ENCODE measurements around the gene LRCH1. TPM values are rescaled to one million over a fixed set of nuclear protein-coding genes. Genes with fewer than 3 reads are reported as not detected.

Gene LRCH1
- total RNA-seq, 1 experiment from 2014 or later, result 10.5 TPM

GRCh38 chr13:46606970-46607369 lies 54.0 kb downstream of the LRCH1 start:
- POLR2A ChIA-PET (ENCODE audit: unreplicated experiment), result no interaction called here
- no peak for DNase-seq
- Histone ChIP-seq H3K4me3 (no peak overlapping the region), H3K9me2 (ENCODE audit: insufficient read depth) (no peaks in the 10 kb centered on the region), H3K4me2 (no peak overlapping the region), H3F3A (ENCODE audit: insufficient read depth, low read depth) (no peaks in the 10 kb centered on the region), H3K79me2 (ENCODE audit: low read depth) (peaks cover 21% of the 10 kb centered on the region), H3K4me1 (replicated peaks; ENCODE audit: insufficient read depth) (0 out of 2 replicates have a peak, but pooled peaks cover 6% of the 10 kb centered on the region), H2AFZ (no peak overlapping the region), H3K27ac (no peak overlapping the region), H3K27me3 (ENCODE audit: insufficient read depth, low read depth) (no peaks in the 10 kb centered on the region), H3K9me3 (ENCODE audit: insufficient read depth, low read depth) (no peaks in the 10 kb centered on the region), H3K36me3 (ENCODE audit: low read depth) (no peaks in the 10 kb centered on the region), H4K20me1 (ENCODE audit: insufficient read depth) (0 out of 2 replicates have a peak, but pooled peaks cover 3% of the 10 kb centered on the region)
- intact Hi-C loops (cut with micrococcal nuclease; ENCODE audit: unreplicated experiment), result no loop called here
- BruUV-seq (replicated peaks), result no TSS peak
- CTCF ChIA-PET, result no interaction called here
- TF ChIP-seq CTCF (conservative IDR thresholded peaks at IDR 0.05), result no peak
- no peak for TF ChIP-seq EZH2 (IDR thresholded peaks at IDR 0.05; ENCODE audit: low read depth)

GRCh38 chr13:46607768-46608564 lies 55.0 kb downstream of the LRCH1 start:
- Histone ChIP-seq H3K4me3 (no peak overlapping the region), H2AFZ (no peak overlapping the region), H3K27me3 (ENCODE audit: insufficient read depth, low read depth) (no peaks in the 10 kb centered on the region), H3K4me2 (no peak overlapping the region), H3F3A (ENCODE audit: insufficient read depth, low read depth) (no peaks in the 10 kb centered on the region), H3K79me2 (ENCODE audit: low read depth) (peaks cover 25% of the 10 kb centered on the region), H4K20me1 (ENCODE audit: insufficient read depth) (0 out of 2 replicates have a peak, but pooled peaks cover 5% of the 10 kb centered on the region), H3K9me3 (ENCODE audit: insufficient read depth, low read depth) (no peaks in the 10 kb centered on the region), H3K36me3 (ENCODE audit: low read depth) (no peaks in the 10 kb centered on the region), H3K4me1 (replicated peaks; ENCODE audit: insufficient read depth) (0 out of 2 replicates have a peak, but pooled peaks cover 6% of the 10 kb centered on the region), H3K9me2 (ENCODE audit: insufficient read depth) (no peaks in the 10 kb centered on the region), H3K27ac (no peak overlapping the region)
- ChIA-PET CTCF (no interaction called here), POLR2A (ENCODE audit: unreplicated experiment) (no interaction called here)
- intact Hi-C loops (cut with micrococcal nuclease; ENCODE audit: unreplicated experiment), result no loop called here
- no peak for DNase-seq
- no TSS peak for BruUV-seq (replicated peaks)
- no peak for TF ChIP-seq CTCF (conservative IDR thresholded peaks at IDR 0.05)
- no peak for TF ChIP-seq EZH2 (IDR thresholded peaks at IDR 0.05; ENCODE audit: low read depth)

- intact Hi-C loops (cut with micrococcal nuclease; ENCODE audit: unreplicated experiment), result no loop called here
- Histone ChIP-seq H3K4me1 (replicated peaks; ENCODE audit: insufficient read depth) (0 out of 2 replicates have a peak, but pooled peaks cover 6% of the 10 kb centered on the region), H3K27me3 (ENCODE audit: insufficient read depth, low read depth) (no peaks in the 10 kb centered on the region), H4K20me1 (ENCODE audit: insufficient read depth) (0 out of 2 replicates have a peak, but pooled peaks cover 5% of the 10 kb centered on the region), H3K4me2 (no peak overlapping the region), H3K79me2 (ENCODE audit: low read depth) (peaks cover 22% of the 10 kb centered on the region), H3K4me3 (no peak overlapping the region), H2AFZ (no peak overlapping the region), H3F3A (ENCODE audit: insufficient read depth, low read depth) (no peaks in the 10 kb centered on the region), H3K36me3 (ENCODE audit: low read depth) (no peaks in the 10 kb centered on the region), H3K9me2 (ENCODE audit: insufficient read depth) (no peaks in the 10 kb centered on the region), H3K27ac (no peak overlapping the region), H3K9me3 (ENCODE audit: insufficient read depth, low read depth) (no peaks in the 10 kb centered on the region)
- BruUV-seq (replicated peaks), result no TSS peak
- POLR2A ChIA-PET (ENCODE audit: unreplicated experiment), result no interaction called here
- no peak for DNase-seq
- TF ChIP-seq EZH2 (IDR thresholded peaks at IDR 0.05; ENCODE audit: low read depth), result no peak
- TF ChIP-seq CTCF (conservative IDR thresholded peaks at IDR 0.05), result no peak
- CTCF ChIA-PET, result no interaction called here
Measured at GRCh38 chr13:46609052-46609451, 56.1 kb downstream of the LRCH1 start.

Measured in PC-9 (cell line).